ENCODE data around the gene RBM26. TPM values are rescaled to one million over a fixed set of nuclear protein-coding genes. Genes with fewer than 3 reads are reported as not detected.

The RBM26 gene
- total RNA-seq, 1 experiment from 2014 or later = 70.5 TPM

GRCh38 chr13:79382545-79383275, 23.3 kb downstream of the RBM26 start:
- H3K23ac ChIP-seq (ENCODE audit: insufficient read length, low read depth, low read length) = no peak overlapping the region
- no peaks in the 10 kb centered on the region for H3K27me3 ChIP-seq (ENCODE audit: insufficient read depth, low read length)
- no peak overlapping the region for H2BK15ac ChIP-seq (ENCODE audit: low read depth, low read length)
- H4K5ac ChIP-seq (ENCODE audit: insufficient read length, low read depth, low read length) = no peak overlapping the region
- Mint-ChIP-seq H3K36me3 (ENCODE audit: insufficient read depth in 1 of 3, low read depth in 3 of 3) (peaks cover 3 to 12% (median 7%) of the 10 kb centered on the region in 3 experiments; a peak in 6 of 7 replicates), H3K9me3 (no peaks in the 10 kb centered on the region), H3K4me3 (no peak overlapping the region), H3K4me1 (peaks cover 27 to 40% of the 10 kb centered on the region in 2 experiments), H3K27me3 (ENCODE audit: low read depth) (no peaks in the 10 kb centered on the region), H3K27ac (peak overlapping the region; percentile 5 to 66 (median 9); a peak in 5 of 7 replicates)
- H3K23me2 ChIP-seq (ENCODE audit: insufficient read length, low read depth, low read length, poor library complexity, severe bottlenecking) = no peaks in the 10 kb centered on the region
- no peaks in the 10 kb centered on the region for H3K9me3 ChIP-seq (ENCODE audit: control insufficient read depth, low read depth, low read length)
- no peak overlapping the region for H3K4ac ChIP-seq (ENCODE audit: low read depth, low read length)
- no peak overlapping the region for H2BK20ac ChIP-seq (ENCODE audit: low read depth, low read length, poor library complexity, severe bottlenecking)
- peaks cover 6% of the 10 kb centered on the region for H3K79me1 ChIP-seq (ENCODE audit: insufficient read depth, low read depth, low read length, poor library complexity, severe bottlenecking)
- no peak overlapping the region for H2BK12ac ChIP-seq (ENCODE audit: insufficient read length, low read depth, low read length)
- no peak overlapping the region for H4K8ac ChIP-seq (replicated peaks; ENCODE audit: insufficient read length, low read depth, low read length)
- no peak overlapping the region for H3T11ph ChIP-seq (ENCODE audit: low read length)
- no peak for TF ChIP-seq CTCF (conservative IDR thresholded peaks at IDR 0.05)
- no peaks in the 10 kb centered on the region; the same call in 1 of the 2 replicates for H3K4me1 ChIP-seq (ENCODE audit: insufficient read depth, low read length)
- H2AFZ ChIP-seq (ENCODE audit: low read length) = no peak overlapping the region
- no peak overlapping the region for H3K27ac ChIP-seq (ENCODE audit: insufficient read length, low read depth, low read length)
- H3K14ac ChIP-seq (ENCODE audit: insufficient read depth, low read length) = no peak overlapping the region
- H4K20me1 ChIP-seq (ENCODE audit: control insufficient read depth, insufficient read depth, insufficient read length) = no peaks in the 10 kb centered on the region
- H3K79me2 ChIP-seq (ENCODE audit: insufficient read depth, low read length) = peaks cover 23% of the 10 kb centered on the region; the same call in 1 of the 2 replicates
- DNase-seq = no peak
- H3K9ac ChIP-seq (ENCODE audit: extremely low read depth, insufficient read length, low read length) = no peak overlapping the region
- H2AK5ac ChIP-seq (ENCODE audit: insufficient read length, low read length) = no peak overlapping the region
- H3K4me2 ChIP-seq (ENCODE audit: insufficient read depth, insufficient read length, low read length) = no peak overlapping the region
- H3K56ac ChIP-seq (ENCODE audit: insufficient read length, low read depth, low read length) = no peak overlapping the region
- H2BK120ac ChIP-seq (ENCODE audit: low read depth, low read length, poor library complexity, severe bottlenecking) = no peak overlapping the region
- WGBS (ENCODE audit: extremely low coverage, insufficient read length, low lambda C conversion rate) = no CpG with 5 or more reads among the region's 1 CpG
- no peak overlapping the region for H3K18ac ChIP-seq (ENCODE audit: insufficient read length, low read depth, low read length)
- no peak overlapping the region for H4K91ac ChIP-seq (ENCODE audit: insufficient read length, low read depth, low read length)
- no peak overlapping the region for H2BK5ac ChIP-seq (ENCODE audit: insufficient read length, low read length)
